CD4-positive, alpha-beta T cell treated with Interleukin-12 subunit alpha and Interleukin-12 subunit beta, for 1 hour (primary cell): Measurements from ENCODE around the gene STARD7.
A peak's percentile ranks its signal among the peaks of the same experiment; 100 is the strongest.
"Not testable (repeated sequence)": the region's sequence is repeated elsewhere in the genome, so short reads cannot be mapped to it uniquely, and the experiment has no call there.

ENCODE experiments used
- DNase-seq: peaks from one replicate; pipeline ENCODE4 v3.0.0-alpha.2; 2020

Gene STARD7, protein sequence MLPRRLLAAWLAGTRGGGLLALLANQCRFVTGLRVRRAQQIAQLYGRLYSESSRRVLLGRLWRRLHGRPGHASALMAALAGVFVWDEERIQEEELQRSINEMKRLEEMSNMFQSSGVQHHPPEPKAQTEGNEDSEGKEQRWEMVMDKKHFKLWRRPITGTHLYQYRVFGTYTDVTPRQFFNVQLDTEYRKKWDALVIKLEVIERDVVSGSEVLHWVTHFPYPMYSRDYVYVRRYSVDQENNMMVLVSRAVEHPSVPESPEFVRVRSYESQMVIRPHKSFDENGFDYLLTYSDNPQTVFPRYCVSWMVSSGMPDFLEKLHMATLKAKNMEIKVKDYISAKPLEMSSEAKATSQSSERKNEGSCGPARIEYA

DNA sequence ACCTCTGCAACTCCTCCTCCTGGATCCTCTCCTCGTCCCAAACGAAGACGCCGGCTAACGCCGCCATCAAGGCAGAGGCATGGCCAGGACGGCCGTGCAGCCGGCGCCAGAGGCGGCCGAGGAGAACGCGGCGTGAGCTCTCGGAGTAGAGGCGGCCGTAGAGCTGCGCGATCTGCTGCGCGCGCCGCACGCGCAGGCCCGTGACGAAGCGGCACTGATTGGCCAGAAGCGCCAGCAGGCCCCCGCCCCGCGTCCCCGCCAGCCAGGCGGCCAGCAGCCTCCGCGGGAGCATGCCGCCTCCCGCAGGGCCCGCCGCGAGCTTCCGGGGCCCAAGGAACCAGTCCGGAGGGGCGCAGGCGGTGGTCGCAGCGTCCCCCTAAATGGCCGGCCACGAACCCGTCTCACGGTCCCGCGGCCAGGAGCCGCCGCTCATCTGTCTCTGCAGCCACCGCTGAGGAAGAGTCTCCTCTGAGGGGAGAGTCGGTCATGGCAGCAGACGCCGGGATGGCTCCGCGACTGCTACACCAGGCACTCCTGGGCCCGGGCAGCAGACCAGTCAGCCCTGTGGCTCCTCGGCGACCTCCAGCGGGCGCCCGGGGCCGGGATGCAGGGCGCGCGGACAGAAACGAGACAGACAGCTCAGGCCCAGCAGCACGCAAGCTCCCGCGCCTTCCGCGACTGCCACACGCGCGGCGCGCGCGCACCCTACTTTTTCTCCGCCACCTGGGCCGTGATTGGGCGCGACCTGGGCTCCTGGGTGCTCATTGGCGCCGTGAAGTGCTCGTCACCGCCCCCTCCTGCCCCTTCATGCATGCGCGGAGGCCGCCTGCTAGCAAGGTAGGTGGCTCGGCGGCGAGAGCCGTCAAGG lies at the start of gene STARD7:
Gene STARD7, minus strand, starts transcription at position 685 of the 868 bp plus-strand sequence. Its CDS starts 393 bp downstream, at position 292.
- DNase-seq, result peak; percentile 97

DNA sequence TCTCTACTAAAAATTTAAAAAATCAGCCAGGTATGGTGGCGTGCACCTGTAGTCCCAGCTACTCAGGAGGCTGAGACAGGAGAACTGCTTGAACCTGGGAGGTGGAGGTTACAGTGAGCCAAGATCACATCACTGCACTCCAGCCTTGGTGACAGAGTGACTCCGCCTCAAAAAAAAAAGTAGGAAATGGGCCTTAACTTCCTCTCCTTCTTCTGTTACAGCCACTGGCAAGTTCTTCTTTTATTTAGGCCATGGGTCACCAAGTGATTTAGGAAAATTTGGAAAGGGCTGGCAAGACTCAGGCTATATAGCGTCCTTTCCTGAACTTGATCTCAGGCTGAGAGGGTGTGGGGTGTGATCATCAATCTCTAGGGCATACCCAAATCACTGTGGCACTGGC lies 49.1 kb upstream of the STARD7 start:
- DNase-seq, result not testable (repeated sequence)

DNA sequence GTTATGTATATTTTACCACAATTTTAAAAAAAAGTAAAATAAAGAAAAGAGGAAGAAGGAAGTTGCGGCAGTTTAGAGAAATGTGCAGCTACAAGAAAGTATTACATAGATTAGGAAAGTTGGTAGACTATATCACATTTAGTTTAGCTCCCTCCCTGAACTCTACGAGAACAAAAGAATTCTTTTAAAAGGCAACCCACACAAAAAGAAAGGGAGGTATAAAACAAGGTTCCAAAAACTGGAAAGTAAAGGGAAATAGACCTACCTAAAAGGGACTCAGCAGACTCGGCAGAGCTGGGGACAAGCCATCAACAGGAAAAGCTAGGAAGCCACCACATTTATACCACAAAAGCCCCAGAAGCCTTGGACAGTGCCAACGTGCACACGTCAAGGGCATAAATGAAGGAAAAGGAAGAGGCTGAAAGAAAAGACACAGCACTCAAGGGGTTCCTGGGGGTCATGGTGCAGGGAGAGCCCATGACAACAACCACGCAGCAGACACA lies 48.0 kb upstream of the STARD7 start:
- DNase-seq, result no peak

DNA sequence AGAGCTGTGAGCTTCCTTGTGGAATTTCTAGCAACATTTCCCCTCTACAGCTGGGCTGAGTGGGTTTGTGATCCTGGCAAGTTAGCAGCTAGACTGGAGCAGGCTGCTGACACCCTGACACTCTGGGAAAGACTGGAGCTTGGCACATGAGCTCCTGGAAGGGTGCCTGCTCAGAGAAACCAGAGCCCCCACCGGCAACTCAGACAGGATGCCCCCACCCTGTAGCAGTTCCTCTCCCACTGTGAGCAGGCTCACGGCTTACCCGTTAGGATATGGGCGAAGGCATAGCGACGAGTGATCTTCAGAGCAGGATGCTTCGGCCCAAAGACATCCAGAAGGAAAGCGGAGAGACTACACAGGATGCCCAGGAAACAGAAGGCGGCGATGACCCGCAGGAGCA lies 45.9 kb upstream of the STARD7 start:
- no peak for DNase-seq

DNA sequence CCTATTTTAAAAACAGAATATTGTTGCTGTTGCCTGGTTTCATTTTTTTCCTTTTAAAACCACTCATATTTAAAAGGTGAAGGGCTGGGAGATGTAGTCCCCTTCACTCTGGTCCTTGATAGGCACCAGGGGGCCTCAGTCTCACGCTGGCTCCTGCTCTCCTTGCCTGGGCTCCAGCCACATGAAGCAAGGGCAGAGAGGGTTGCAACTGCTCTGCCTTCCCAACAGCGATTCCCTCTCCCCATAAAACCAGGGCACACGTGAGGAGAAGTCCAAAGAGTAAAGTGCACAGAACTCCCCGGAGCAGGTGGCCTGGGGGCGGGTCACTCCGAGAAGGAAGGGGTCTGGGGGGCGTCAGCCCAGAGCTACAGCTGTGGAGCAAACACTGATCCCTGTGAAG lies 44.4 kb upstream of the STARD7 start:
- no peak for DNase-seq

DNA sequence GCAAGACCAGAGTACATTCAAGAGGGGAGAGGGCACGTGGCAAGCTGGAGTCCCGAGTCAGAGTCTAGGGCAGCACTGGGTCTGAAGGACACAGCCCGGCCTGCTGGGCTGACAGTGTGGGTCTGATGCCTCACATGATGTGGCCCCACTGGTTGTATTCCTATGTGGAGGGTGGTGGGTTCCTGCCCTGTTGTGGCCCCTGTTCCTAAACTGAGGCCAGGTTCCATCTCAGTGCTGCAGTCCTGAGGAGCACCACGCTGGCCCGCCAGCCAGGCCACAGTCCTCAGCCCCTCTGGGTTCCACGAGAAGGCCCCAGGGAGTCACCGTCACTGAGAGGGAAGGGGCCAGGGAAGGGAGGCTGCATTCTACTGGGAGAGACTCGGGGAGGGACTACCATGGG lies 43.9 kb upstream of the STARD7 start:
- no peak for DNase-seq

DNA sequence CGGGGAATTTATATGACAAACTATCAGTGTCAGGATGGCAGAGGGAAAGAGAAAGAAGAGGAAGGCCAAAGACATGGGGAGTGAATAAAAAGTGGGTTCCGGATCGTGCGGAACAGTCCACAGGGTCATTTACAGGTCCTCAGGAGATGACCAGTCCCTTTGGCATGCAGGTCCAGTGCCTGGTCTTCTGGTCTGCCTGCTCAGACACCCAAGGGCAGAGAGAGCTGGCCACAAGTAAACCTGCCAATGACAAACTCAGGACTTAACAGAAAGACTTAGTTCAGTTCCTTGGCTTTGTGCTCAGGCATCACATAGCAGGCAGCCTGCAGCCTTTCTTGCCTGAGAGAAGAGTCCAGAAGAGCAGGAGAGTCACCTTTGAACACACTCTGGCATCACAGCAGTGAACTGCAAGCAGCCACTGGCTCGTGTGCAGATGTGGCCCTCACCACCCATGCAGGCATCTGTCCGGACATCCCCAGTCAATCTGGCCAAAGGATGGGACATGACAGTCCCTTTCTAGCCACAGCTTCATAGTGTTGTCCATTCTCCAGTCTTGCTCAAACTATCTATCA lies 43.2 kb upstream of the STARD7 start:
- DNase-seq, result no peak

DNA sequence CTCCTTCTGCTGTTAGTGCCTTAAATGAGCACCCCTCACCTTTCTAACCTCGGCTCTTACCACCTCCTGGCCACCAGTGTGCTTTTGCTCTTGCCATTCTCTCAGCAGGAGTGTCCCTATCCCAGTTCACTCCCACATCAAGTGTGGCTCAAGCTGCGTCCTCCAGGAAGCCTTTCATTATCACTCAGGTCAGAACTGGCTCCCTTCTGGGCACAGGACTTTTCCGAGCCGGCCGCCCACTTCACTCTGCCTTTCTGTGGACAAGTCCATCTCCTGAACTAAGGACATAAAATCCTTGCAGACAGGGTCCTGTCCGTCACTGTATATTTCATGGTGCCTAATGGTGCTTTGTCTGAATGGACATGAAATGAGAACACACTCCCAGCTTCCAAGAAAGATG lies 41.6 kb upstream of the STARD7 start:
- DNase-seq, result no peak

DNA sequence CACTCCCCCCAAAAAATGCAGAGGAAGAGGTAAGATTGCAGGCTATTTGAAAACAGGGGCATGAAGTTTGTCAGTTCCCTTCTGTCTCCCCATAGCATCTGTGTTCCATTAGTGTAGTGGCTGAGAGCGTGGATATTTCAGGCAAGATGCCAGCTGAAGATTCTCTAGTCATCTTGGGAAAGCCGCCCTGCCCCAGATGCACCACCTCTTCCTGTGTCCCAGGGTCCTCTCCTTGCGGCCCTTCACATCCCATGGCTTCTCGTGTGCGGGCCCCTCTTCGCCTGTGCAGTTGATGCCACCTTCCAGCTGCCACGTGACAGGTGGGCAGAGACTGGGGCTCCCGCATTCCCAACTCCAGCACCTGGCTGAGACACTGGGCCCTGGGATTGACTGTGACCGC lies 41.0 kb upstream of the STARD7 start:
- no peak for DNase-seq

DNA sequence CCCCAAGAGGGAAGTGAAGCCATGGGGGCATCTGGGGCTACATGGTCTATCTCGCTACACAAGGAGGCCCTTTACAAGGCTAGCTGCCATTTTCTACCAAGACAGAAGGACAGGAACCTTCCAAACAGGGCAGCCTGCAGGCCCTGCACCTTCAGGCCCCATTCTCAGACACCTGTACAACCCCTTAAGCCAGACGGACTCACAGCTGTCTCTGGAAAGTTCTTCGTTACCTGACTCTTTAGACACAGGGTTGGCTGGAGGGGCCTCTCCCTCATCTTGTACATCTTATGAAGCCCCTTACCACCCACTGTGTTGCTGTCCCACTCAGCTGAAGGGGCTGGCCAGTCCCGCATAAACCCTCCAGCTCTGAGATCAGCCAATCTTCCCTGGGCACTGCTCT lies 40.0 kb upstream of the STARD7 start:
- no peak for DNase-seq

DNA sequence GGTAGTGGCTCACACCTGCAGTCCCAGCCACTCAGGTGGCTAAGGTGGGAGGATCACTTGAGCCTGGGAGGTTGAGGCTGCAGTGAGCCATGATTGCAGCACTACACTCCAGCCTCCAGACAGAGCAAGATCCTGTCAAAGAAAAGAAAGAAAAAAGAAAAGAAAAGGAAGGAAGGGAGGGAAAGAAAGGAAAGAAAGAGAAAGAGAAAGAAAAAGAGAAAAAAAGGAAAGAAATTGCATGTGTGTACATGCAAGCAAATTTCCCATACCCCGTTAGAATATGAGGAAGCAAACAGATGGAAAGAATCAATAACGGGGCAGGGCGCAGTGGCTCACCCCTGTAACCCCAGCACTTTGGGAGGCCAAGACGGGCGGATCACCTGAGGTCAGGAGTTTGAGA lies 39.3 kb upstream of the STARD7 start:
- no peak for DNase-seq

DNA sequence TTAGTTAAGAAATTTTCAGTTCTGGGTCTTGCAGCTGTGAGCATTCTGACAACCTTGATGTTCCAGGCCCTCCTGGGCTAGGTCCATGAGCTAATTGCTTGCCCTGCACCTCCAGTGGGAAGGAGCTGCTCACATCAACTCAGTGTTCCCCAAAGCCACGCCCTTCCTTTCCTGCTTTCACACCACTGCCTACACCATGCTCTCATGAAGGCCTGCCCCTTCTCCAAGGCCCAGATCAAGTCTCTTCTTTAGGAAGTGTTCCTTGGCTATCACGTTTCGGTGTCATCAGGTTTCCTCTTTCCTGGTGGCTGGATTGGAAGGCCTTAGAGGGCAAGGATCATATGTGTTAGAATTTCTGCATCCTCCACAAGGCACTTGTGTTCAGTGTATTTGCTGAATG lies 38.4 kb upstream of the STARD7 start:
- no peak for DNase-seq

DNA sequence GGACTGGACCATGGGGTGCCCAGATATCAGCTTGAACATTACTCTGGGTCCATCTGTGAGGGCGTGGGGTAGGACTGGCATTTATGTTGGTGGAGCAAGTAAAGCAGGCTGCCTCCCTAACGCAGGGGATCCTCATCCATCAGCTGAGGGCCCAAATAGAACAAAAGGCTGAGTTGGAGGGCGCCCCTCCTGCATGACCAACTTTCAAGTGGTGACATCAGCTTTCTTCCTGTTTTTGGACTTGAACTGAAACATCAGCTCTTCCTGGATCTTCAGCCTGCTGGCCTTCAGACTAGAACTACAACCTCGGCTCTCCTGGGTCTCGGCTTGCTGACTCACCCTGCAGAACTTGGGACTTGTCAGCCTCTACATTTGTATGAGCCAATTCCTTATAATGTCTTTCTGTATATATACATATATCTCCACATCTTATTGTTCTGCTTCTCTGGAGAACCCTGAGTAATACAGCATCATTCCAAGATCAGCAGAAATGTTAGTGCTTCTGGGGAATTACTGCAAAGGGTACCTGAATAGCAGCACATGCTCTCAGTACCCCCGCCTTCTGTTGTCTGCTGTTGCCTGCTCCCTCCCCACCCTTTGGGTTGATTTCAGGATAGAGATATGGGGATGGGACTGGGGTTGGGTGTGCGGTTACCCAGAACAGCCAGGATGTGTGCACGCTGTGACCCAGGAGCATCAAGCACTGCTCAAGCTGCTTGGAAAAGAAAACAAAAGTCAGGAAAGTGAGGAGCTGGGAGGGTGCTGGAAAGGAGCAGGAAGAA lies 37.2 kb upstream of the STARD7 start:
- DNase-seq, result no peak

DNA sequence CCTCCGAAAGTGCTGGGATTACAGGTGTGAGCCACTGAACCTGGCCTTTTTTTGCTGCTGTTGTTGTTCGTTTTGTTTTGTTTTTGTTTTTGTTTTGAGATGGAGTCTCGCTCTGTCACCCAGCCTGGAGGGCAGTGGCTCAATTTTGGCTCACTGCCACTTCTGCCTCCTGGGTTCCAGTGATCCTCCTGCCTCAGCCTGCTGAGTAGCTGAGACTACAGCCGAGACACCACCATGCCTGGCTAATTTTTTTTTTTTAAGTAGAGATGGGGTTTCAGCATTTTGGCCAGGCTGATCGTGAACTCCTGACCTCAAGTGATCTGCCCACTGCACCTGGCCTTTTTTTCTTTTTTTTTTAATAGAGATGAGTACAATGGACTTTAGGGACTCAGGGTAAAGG lies 35.2 kb upstream of the STARD7 start:
- no peak for DNase-seq

DNA sequence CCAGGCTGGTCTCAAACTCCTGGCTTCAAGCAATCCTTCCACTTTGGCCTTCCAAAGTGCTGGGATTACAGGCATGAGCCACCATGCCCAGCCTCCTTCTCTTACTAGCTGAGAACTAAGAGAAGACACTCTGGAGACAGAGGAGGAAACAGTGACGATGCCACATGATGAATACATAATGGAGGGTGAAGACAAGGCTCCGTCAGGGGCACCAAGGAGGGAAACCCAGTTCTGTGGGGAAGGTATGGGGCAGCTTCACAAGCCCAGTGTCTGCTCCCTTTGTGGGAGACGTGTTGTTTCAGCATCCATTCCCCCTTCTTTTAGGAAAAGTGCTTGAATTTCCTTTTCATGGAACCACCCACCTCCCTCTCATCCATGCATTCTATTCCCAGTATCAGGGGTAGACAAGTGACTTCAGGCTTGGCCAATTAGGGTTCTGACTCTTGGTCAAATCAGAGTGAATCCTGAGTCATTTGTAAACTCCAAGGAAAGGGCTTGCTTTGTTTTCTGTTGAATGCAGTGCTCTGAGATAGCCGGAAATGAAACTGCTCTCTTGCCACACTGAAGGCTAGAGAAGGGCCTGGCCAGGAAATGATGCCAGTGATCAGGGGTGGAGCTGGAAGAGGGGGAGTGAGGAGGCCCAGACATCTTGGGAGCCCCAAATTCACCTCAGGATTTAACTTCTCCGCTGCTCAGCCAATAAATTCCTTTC lies 33.4 kb upstream of the STARD7 start:
- peak; percentile 68 for DNase-seq

DNA sequence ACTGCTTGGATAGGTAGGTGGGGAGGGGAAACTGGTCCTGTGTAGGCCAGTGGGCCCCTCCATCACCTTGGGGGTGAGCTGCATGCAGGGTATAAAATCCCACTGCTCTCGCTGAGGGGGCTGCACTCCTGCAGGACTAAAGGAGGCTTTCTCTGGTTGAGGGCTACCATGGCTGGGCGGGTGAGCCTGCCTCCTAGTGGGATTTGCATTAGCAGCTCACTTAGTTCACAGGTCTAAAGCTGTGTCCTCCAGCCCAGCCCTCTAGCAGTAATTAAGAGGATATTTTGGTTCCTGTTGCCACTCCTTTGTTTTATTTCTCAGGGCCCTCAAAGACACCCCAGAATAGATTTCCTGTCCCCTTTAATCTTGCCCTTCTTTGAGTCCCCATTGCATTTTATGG lies 32.6 kb upstream of the STARD7 start:
- no peak for DNase-seq

DNA sequence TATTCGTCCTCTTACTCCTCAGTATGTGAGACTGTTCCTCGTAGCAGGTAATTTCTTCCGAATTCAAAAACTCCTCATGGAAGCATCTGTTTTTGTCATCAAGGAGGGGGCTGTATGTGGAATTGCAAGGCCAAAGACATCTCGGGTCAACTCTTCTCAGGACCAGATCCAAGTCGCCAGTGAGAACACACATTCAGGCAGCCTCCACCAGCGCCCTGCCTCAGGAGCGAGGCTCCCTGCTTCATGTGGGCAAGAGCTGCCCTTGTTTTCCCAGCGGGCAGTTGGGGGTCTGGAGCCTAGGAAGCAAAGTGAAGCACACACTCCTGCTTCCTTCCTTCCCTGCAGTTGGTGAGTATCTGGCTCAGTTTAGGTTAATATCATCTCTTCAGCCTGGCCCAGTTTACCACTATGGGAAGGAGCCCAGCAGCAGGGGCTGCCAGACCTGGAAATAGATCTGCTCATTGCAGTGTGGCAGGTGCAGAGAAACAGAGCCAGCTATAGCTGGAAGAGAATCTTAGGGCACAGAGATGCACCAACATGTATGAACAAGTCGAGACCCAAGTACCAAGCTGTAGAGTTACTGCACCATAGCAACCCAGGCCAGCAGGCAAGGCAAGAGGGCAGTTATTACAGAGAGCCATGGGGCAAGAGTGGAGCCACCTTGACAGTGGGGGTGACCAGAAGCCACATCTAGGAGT lies 31.9 kb upstream of the STARD7 start:
- no peak for DNase-seq

DNA sequence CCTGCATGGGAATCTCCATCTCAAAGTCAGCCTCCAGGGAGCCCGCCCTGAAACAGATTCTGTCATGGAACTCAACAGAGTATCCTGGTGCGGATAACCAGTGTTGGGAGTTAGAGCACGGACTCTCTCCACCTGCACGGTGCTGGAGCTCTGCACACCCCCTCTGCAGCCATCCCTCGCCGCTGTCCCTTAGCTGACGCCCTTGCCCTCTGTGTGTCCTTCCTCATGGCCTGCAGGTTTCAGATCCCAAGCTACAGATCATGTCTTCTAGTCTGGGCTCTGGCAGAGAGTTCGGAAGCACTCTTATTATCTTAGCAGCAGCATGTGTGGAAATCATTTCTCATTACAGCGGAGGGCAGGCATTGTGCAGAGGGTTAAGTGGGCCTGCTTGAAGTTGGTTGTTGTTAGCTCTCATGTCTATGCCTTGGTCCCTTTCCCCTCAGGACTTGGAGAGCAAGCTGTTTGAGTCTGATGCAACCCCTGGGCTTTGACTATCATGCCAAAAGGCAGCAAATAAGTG lies 31.2 kb upstream of the STARD7 start:
- DNase-seq, result no peak

DNA sequence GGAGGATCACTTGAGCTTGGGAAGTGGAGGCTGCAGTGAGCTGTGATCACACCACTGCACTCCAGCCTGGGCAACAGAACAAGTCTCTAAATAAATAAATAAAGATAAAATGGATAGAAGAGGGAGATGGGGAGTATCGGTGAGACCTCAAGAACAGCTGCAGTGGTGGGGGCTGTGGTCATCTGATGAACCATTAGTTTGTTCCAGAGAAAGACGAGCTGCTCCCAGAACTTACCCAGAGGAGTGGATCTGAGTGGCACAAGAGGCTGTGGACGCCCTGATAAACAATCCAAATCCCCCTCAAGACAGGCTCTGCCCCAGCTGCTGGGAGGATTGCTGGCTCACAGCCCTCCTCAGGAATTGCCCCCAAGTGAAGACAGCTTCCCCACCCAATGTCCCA lies 30.5 kb upstream of the STARD7 start:
- no peak for DNase-seq

DNA sequence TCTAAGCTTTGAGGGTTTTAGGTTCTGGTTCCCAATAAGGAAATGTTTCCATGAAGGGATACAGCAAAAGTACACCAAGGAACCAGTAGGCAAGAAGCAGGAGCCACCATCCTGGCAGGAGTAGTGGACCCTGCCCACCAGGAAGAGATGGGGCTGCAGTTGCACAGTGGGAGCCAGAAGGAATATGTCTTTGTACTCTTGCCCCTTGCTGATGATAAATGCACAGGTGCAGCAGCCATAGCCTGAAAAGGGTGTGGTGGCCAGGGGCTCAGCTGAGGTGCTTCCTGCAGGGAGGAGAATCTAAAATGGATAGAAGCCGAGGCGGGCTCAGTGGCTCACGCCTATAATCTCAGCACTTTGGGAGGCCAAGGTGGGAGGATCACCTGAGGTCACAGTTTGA lies 29.6 kb upstream of the STARD7 start:
- DNase-seq, result no peak

DNA sequence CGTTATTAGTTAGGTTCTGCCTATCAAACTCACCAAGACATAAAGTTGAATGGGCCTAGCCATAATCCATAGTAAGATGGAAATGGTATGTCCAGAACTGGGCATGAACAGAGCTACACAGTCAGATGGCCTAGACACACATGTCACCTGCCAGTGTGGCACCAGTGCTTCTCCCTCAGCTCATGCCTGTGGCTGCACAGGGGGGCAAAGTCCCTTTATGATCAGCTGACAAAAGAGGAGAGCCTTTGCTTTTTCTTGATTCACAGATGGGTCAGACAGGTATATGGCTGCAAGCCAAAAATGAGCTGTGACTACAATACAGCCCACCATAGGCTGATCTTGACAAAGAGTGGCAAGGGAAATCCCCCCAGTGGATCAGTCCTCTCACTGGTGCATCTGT lies 28.3 kb upstream of the STARD7 start:
- no peak for DNase-seq
